Endothelial cell of umbilical vein (primary cell): Measurements from ENCODE around the gene SMAD5. TPM values are rescaled to one million over a fixed set of nuclear protein-coding genes. Genes with fewer than 3 reads are reported as not detected.

Source experiments
- BruUV-seq: library from RNA; stranded (reverse); fragments of 400-500 nt; replicated peaks from 2 replicates; lab custom pipeline; 2021; lab: Mats Ljungman, UMichigan
- CTCF ChIA-PET: fragments of 300-600, 350-600 bp; sonication (Branson Sonifier 250); formaldehyde crosslinking; loops from one replicate; lab custom pipeline; 2021; ENCODE audit warnings: antibody characterized with exemption, inconsistent platforms; lab: Charles Lee
- POLR2A ChIA-PET: fragments of 300-600, 350-600 bp; sonication (Branson Sonifier 250); formaldehyde crosslinking; loops from one replicate; lab custom pipeline; 2021; ENCODE audit warnings: antibody characterized with exemption, inconsistent platforms; lab: Charles Lee
- DNase-seq: peaks from one replicate; pipeline ENCODE4 v3.0.0-alpha.2; 2011; ENCODE audit warnings: low read depth, low spot score
- FAIRE-seq: peaks from 2 replicates; lab custom pipeline; 2011; peaks lifted over from hg19 to GRCh38; lab: Jason Lieb, UNC
- H2AFZ ChIP-seq: 2 replicates; pipeline ENCODE4 v1.6.0; 2012; ENCODE audit warnings: low read depth, low read length, control low read depth, inconsistent platforms
- H3K27ac ChIP-seq: 2 replicates; pipeline ENCODE4 v1.5.1; 2011; ENCODE audit warnings: low read depth, mild to moderate bottlenecking, control low read depth, low read length, moderate library complexity; ENCODE audit not compliant: insufficient read depth
- H3K27me3 ChIP-seq, 2 experiments: 2 replicates each; pipeline versions ENCODE4 v1.6.0 to v1.6.1; 2011; ENCODE audit warnings: low read length in 2 of 2, mixed read lengths in 1 of 2; ENCODE audit not compliant: control insufficient read depth in 2 of 2, insufficient read depth in 2 of 2
- H3K36me3 ChIP-seq, 2 experiments: 2 replicates in 1 of 2; 3 replicates in 1 of 2; pipeline ENCODE4 v1.5.1; 2011; ENCODE audit warnings: low read length in 2 of 2, mild to moderate bottlenecking in 1 of 2, moderate library complexity in 1 of 2; ENCODE audit not compliant: control insufficient read depth in 2 of 2, insufficient read depth in 2 of 2; ENCODE audit errors: extremely low read depth in 1 of 2
- H3K4me1 ChIP-seq: 3 replicates; pipeline ENCODE4 v1.5.1; 2011; ENCODE audit warnings: mild to moderate bottlenecking, low read length; ENCODE audit not compliant: control insufficient read depth, insufficient read depth; ENCODE audit errors: extremely low read depth
- H3K4me2 ChIP-seq: 2 replicates; pipeline ENCODE4 v1.6.1; 2011; ENCODE audit warnings: low read length, control low read depth, mixed read lengths; ENCODE audit not compliant: insufficient read depth
- H3K4me3 ChIP-seq, 3 experiments: fragments of 200-600 bp in 1 of 3; sonication (generic), shearing (Covaris generic) in 1 of 3; replicated peaks in 1 of 3; 2 replicates each; pipeline ENCODE4 v1.5.1; 2011 to 2016; ENCODE audit warnings: control low read depth in 3 of 3, low read length in 3 of 3, mild to moderate bottlenecking in 2 of 3, inconsistent platforms in 1 of 3, low read depth in 1 of 3, moderate library complexity in 1 of 3; ENCODE audit not compliant: insufficient read depth in 1 of 3
- H3K79me2 ChIP-seq: 2 replicates; pipeline ENCODE4 v1.6.0; 2012; ENCODE audit warnings: low read length, inconsistent platforms; ENCODE audit not compliant: control insufficient read depth, insufficient read depth
- H3K9ac ChIP-seq: replicated peaks from 2 replicates; pipeline ENCODE3; 2011; ENCODE audit warnings: low read length, control low read depth; ENCODE audit not compliant: insufficient read depth; ENCODE audit errors: extremely low read depth
- H3K9me1 ChIP-seq: replicated peaks from 3 replicates; pipeline ENCODE4 v1.6.0; 2011; ENCODE audit warnings: mild to moderate bottlenecking, low read length; ENCODE audit not compliant: control insufficient read depth, insufficient read depth; ENCODE audit errors: extremely low read depth
- H3K9me3 ChIP-seq: replicated peaks from 2 replicates; pipeline ENCODE4 v1.5.1; 2012; ENCODE audit warnings: low read length, inconsistent platforms; ENCODE audit not compliant: control insufficient read depth, insufficient read depth
- H4K20me1 ChIP-seq: replicated peaks from 2 replicates; pipeline ENCODE3; 2011; ENCODE audit warnings: mild to moderate bottlenecking, low read length; ENCODE audit not compliant: control insufficient read depth, insufficient read depth; ENCODE audit errors: extremely low read depth
- CTCF ChIP-seq, 2 donors: IDR thresholded peaks; 1 replicate in 1 of 2; 2 replicates in 1 of 2; pipeline ENCODE4 v1.5.1; 2011; ENCODE audit warnings: low read length in 2 of 2, mild to moderate bottlenecking in 2 of 2, moderate library complexity in 2 of 2, control low read depth in 1 of 2, inconsistent platforms in 1 of 2, low read depth in 1 of 2; ENCODE audit not compliant: insufficient read depth in 1 of 2; ENCODE audit errors: extremely low read depth in 1 of 2
- EZH2 ChIP-seq: IDR thresholded peaks from 2 replicates; pipeline ENCODE4 v1.6.1; 2012; ENCODE audit warnings: borderline replicate concordance, low read depth, mild to moderate bottlenecking, moderate library complexity, low read length, inconsistent platforms; ENCODE audit not compliant: severe bottlenecking
- FOS ChIP-seq: IDR thresholded peaks from 2 replicates; pipeline ENCODE4 v1.6.1; 2011; ENCODE audit warnings: mild to moderate bottlenecking, low read length, moderate library complexity, borderline replicate concordance; ENCODE audit not compliant: insufficient read depth
- GATA2 ChIP-seq: IDR thresholded peaks from 2 replicates; pipeline ENCODE4 v1.7.0; 2011; ENCODE audit warnings: low read depth, mild to moderate bottlenecking, moderate library complexity, mixed read lengths, low read length; ENCODE audit not compliant: insufficient read length, insufficient read depth
- JUN ChIP-seq: IDR thresholded peaks from 2 replicates; pipeline ENCODE4 v1.6.1; 2011; ENCODE audit warnings: borderline replicate concordance, low read depth; ENCODE audit not compliant: insufficient read length, insufficient read depth
- MAX ChIP-seq: IDR thresholded peaks from 2 replicates; pipeline ENCODE4 v1.6.1; 2011; ENCODE audit not compliant: insufficient read depth, insufficient read length
- MYC ChIP-seq: IDR thresholded peaks from one replicate; pipeline ENCODE4 v1.6.1; 2011; ENCODE audit warnings: mild to moderate bottlenecking, low read depth, low read length
- POLR2A ChIP-seq: IDR thresholded peaks from 2 replicates; pipeline ENCODE4 v1.6.1; 2012; ENCODE audit warnings: low read depth, mild to moderate bottlenecking, control low read depth, low read length
- POLR2AphosphoS5 ChIP-seq: IDR thresholded peaks from 2 replicates; pipeline ENCODE4 v1.6.1; 2012; ENCODE audit warnings: low read depth, mild to moderate bottlenecking, control low read depth, low read length, moderate library complexity; ENCODE audit not compliant: insufficient read depth
- dilution Hi-C: fragments of 300-500 bp; cut with MboI; formaldehyde crosslinking; loops from one replicate; pipeline ENCODE4 v1.15.0; 2019; ENCODE audit warnings: low sequenced_read_pairs; ENCODE audit not compliant: extremely low pct_ligation_motif_present
- intact Hi-C: fragments of 100-400 bp; cut with micrococcal nuclease; formaldehyde crosslinking; loops from one replicate; pipeline ENCODE4 v1.10.0; 2022
- polyA plus RNA-seq, 4 experiments: library from polyadenylated mRNA; depleted of rRNA in 3 of 4; stranded (reverse) in 3 of 4; unstranded in 1 of 4; fragments of >200 nt; gene quantifications; 2 replicates each; pipeline versions ENCODE4 v1.2.1 to v1.2.3, GENCODE V29; 2011 to 2012; ENCODE audit warnings: missing spikeins in 1 of 4
- total RNA-seq: library from RNA; stranded (reverse); gene quantifications from 2 replicates; pipeline ENCODE4 v1.2.3, GENCODE V29; 2021

SMAD5 gene
- total and polyA plus RNA-seq, 2 donors (not counting 3 experiments of a cell fraction or from before 2014, with no cell fraction given) = 26.0 to 66.0 TPM

- Histone ChIP-seq H3K4me1 (no peaks in the 10 kb centered on the region), H3K27me3 (peaks cover 3 to 5% of the 10 kb centered on the region in 2 experiments), H3K9ac (no peak overlapping the region), H3K9me1 (no peaks in the 10 kb centered on the region), H3K4me2 (no peak overlapping the region), H3K4me3 (no peak overlapping the region), H3K79me2 (no peaks in the 10 kb centered on the region), H3K9me3 (no peaks in the 10 kb centered on the region), H2AFZ (no peak overlapping the region), H3K36me3 (no peaks in the 10 kb centered on the region), H3K27ac (no peak overlapping the region), H4K20me1 (no peaks in the 10 kb centered on the region)
- intact Hi-C loops (no loop called here), dilution Hi-C loops (no loop called here)
- ChIA-PET POLR2A (no interaction called here), CTCF (interaction anchor here (1.2 to 2.0 kb wide), 6 partner anchors 16 to 324 kb away, joined by 3 to 6 read pairs (median 4); no protein-coding TSS in a partner anchor)
- FAIRE-seq (no peak), DNase-seq (no peak)
- TF ChIP-seq CTCF (IDR thresholded peaks at IDR 0.05; ENCODE audit: extremely low read depth in 1 of 2, insufficient read depth in 1 of 2, low read depth in 1 of 2, low read length in 2 of 2) (no peak), FOS (no peak), MYC (no peak), MAX (no peak), EZH2 (no peak), POLR2AphosphoS5 (no peak), JUN (no peak), POLR2A (no peak), GATA2 (no peak)
- BruUV-seq = no TSS peak
These were observed 77.6 kb downstream of the SMAD5 start for GRCh38 chr5:136210259-136210658.
